Non-pigmented ciliary epithelial cell (primary cell): ENCODE measurements around the gene SNX12.

ENCODE experiments used
- DNase-seq: peaks from one replicate; pipeline ENCODE4 v3.0.0-alpha.2; 2010; ENCODE audit warnings: low read depth

The SNX12 gene

DNA sequence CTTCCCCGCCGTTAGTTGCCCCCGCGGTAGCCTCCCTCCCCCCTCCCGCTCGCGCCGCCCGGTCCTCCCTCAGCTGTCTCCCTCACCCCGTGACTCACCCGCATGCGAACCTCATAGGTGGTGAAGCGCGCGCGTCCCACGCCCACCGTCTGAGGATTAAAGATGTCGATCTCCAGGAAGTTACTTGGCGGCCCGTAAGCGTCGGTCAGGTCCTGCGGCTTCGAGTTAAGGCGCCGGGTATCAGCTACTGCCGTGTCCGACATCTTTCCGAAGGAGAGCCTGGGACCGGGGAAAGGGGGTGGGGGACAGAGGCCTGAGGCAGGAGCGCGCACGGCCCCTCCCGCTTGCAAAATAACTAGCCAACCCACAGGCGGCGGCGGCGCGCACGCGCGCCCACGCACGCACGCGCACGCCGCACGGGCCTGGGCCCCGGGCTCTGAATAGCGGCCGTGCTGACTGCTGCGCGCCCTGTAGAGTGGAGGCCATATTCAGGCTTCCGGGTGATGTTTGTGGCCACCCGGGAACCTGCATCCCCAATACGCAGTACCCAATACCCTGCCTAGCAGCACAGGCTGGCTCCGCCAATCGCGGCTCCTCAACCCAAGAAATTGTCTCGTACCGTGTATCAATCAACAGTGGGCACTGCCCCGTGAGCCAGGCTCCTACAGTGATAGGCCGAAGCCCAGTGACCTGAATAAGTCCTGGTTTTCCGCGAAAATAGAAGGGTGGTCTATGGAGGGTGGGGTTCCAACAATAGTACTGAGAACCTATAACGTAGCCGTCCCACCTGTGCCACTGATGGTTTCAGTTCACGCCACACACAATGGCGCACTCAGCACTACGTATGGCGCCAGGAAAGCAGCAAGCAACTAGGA is at the start of gene SNX12:
Gene SNX12 (minus strand): TSS at position 291 of the 875 bp plus-strand sequence. CDS start 28 bp downstream, at position 263.
- DNase-seq = peak; percentile 69

DNA sequence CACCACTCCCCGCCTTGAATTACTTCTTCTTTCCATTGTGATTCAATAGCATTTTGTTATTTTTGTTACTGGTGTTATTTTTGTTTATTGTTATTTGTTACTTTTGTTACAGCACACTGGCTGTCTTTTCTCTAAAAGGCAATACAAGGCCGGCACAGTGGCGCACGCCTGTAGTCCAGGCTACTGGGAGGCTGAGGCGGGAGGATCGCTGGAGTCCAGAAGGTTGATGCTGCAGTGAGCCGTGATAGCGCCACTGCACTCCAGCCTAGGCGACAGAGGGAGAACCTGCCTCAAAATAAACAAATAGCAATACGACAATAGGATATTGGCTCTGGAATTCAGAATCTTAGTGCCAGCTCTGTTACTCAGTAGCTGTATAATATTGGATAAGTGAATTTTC is 49.2 kb upstream of the SNX12 start:
- no peak for DNase-seq

DNA sequence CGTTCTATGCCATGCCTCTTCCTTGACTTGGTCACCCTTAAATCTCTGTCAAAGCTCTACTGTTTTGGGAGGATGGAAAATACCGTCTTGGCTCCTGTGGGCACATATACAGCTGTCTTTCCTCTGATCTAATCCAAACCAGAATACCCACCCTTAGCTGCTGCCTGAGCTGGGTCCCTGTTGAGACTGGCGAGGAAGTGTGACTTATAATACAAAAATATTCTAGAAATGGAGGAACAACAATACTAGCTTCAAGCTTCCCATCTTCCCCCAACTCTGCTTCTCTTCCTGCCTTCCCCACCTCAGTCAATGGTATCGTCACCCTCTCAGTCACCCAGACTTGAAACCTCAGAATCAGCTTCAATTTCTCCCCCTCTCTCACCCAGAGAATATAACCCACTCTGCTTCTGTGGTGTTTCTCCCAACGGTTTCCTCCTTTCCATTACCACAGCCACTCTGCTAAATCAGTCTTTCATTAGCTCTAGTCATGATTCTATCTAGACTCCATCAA is 43.8 kb upstream of the SNX12 start:
- no peak for DNase-seq

DNA sequence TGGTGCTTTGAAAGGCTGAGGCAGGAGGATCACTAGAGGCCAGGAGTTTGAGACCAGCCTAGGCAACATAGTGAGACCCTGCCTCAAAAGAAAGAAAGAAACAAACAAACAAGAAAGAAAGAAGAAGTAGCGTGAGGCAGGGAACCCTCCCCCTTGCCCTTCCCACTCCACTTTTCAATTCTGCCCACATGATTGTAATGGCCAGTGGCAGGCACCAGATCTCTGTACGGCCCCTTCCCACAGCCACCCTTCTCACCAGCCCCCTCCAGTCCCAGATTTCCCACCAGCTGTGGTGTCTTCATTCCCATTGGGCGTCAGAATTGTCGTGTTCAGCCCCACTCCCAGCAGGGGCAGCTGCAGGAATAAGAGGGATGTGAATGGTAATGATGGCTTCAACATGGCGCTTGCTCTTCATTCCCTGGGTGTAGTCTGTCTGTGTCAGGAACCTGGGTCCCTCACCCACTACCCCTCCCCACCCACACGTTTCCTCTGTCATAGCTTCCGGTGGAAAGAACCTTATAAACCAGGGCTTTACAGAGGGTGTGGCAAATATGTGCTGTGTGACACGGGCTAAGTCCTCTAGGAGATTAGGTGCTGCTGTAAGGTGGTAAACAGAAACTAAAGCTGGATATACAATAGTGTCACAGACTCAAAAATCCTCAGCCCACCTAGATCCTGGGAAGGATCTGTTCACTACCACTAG is 43.2 kb upstream of the SNX12 start, which contains the start of gene IL2RG:
Gene IL2RG (minus strand): TSS at position 437 of the 703 bp plus-strand sequence. CDS start 38 bp downstream, at position 399.
- DNase-seq = no peak

DNA sequence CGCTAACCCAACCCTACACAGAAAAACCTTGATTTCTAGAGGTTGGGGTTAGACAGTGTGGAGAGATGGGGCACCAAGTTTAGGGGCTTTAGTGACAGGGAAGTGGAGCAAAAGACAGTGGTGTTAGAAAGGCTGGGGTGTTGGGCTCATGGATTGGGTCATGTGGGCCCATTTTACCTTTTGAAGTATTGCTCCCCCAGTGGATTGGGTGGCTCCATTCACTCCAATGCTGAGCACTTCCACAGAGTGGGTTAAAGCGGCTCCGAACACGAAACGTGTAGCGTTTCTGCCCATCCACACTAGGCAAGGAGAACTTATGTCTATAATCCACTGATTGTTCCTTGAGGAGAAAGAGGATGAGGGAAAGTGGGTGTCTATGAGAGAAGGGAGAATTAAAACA is 40.9 kb upstream of the SNX12 start:
- DNase-seq = no peak

DNA sequence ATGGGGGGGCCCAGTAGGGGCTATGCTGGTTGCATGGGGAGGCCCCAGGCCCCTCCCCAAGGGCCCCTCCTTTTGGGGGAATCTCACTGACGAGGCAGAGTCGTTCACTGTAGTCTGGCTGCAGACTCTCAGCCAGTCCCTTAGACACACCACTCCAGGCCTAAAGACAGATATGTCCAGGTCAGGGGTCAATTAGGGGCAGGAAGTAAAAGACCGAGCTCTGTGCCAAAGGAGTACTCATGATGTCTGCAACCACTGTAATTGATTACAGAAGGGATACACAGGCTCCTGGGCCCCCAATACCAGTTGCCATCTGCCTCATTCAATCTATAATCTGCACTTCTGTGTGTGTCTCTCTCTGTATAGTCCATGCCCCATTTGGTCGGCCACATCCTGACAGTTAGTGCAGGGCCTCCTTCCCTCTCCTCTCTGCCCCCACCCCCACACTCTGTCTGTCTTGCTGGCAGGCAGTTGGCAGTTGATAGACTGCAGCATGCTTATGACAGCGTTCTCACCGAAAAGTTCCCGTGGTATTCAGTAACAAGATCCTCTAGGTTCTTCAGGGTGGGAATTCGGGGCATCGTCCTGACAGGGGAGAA is 39.7 kb upstream of the SNX12 start:
- DNase-seq = no peak

DNA sequence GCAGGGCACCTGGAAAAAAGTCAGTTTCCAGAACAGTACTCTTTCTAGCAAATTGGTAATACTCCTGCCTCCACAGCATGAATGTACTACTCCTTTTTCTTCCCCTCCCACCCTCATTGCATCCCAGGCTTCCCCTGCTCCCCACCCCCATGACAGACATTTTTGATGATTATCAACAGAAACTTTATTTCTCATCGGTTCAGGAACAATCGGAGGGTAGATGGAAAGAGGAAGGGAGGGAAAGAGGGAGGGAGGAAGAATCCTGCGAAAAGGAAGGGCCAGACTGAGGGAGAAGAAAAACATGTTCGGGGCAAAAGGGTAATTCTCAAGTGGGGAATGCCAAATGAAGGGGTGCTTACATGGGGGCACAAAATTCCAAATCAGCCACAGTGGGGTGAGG is 39.1 kb upstream of the SNX12 start:
- no peak for DNase-seq

DNA sequence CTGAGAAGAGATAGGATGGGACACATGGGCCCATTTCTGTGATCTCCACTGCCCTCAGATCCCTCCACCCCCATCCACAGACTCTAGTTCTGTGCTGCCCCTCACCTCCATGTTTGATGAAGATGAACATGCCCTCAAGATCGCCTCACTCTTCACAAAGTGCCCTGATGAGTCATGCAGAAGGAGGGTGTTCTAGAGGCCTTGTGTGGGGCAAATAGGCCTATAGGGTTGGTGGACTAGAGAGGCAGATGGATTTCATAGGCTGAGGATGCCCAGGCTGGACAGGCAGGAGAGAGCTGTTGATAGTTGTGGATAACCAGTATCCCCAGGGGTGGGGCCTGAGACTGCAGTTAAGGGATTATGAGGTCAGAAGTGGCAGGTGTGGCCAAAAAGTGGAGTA is 38.3 kb upstream of the SNX12 start, which contains the start of gene CXorf65:
Gene CXorf65 (minus strand): TSS at position 314 of the 400 bp plus-strand sequence. CDS start 184 bp downstream, at position 130.
- no peak for DNase-seq

DNA sequence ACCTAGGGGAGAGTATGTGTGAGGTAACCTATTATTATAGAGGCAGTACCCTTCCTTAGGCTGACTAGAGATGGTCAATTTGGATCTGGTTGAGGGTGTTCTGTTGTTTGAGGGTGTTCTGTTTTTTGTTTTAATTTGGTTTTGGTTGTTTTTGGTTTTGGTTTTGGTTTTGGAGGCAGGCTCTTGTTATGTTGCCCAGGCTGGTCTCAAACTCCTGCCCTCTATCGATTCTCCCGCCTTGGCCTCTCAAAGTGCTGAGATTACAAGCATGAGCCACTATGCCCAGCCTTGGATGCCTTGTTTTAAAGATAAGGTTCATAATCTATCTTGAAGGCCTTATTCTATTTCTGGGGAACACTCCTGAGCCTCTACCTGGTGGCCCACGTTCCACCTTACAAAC is 37.5 kb upstream of the SNX12 start:
- no peak for DNase-seq

DNA sequence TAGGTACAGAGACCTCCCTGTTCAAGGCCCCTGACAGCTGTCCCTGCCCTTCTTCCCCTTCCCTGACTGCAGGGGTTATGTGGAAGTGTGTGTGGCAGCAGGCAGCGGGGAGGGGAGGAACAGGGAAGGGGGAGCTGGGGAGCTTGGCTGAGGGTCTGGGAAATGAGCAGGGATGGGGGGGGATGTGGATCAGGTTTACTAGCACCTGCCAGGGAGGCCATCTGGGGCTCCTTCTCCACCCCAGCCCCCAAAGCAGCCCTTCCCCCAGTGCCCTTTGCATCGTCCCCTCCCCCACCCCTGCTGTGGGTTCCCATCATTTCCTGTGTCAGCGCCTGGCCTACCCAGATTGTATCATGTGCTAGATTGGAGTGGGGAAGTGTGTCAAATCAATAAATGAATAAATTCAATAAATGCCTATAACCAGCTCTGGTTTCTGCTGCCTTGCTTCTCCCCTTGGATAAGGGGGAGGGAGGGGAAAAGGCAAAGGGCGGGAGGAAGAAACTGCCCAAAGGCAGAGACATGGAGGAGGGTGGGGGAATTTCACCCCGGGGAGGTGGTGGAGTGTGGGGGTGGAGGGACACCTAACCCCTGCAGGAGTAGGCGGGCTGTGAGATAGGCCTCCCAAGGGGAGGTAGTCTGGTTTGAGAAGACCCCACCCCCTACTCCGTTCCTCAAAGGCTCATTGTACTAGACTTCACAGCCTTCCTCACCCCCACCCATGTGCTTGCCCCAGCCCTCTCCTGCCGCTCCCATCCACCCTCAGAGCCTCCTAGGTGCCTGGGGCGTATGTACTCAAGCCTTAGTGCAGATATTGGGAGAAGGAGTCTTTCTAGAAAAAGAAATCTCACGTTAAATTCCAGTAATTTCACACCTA is 35.2 kb upstream of the SNX12 start:
- no peak for DNase-seq

DNA sequence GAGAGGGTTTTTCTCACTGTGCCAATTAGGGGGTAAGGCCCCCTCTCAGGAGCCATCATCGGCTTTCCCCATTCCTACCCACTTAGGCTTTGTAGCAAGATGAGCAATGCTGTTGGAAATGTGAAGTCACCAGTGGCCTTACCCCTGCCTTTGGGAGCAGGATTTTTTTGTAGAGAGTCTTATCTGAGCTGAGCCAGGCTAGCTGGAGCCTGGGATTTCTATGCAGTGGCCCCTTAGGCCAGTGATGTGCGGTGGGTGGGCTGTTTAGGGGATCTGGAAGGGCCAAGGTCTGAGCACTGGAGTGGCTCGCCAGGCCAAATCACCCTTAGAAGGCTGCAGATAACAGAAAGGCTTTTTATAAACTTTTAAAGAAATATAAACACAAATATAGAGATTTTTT is 34.2 kb upstream of the SNX12 start:
- DNase-seq = no peak

DNA sequence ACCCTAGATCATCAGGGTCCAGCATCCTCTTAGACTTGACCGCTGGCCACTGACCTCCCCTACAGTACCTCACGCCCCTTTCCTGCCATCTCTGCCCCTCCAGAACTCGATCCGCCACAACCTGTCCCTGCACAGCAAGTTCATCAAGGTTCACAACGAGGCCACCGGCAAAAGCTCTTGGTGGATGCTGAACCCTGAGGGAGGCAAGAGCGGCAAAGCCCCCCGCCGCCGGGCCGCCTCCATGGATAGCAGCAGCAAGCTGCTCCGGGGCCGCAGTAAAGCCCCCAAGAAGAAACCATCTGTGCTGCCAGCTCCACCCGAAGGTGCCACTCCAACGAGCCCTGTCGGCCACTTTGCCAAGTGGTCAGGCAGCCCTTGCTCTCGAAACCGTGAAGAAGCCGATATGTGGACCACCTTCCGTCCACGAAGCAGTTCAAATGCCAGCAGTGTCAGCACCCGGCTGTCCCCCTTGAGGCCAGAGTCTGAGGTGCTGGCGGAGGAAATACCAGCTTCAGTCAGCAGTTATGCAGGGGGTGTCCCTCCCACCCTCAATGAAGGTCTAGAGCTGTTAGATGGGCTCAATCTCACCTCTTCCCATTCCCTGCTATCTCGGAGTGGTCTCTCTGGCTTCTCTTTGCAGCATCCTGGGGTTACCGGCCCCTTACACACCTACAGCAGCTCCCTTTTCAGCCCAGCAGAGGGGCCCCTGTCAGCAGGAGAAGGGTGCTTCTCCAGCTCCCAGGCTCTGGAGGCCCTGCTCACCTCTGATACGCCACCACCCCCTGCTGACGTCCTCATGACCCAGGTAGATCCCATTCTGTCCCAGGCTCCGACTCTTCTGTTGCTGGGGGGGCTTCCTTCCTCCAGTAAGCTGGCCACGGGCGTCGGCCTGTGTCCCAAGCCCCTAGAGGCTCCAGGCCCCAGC is 32.7 kb upstream of the SNX12 start:
- DNase-seq = no peak

DNA sequence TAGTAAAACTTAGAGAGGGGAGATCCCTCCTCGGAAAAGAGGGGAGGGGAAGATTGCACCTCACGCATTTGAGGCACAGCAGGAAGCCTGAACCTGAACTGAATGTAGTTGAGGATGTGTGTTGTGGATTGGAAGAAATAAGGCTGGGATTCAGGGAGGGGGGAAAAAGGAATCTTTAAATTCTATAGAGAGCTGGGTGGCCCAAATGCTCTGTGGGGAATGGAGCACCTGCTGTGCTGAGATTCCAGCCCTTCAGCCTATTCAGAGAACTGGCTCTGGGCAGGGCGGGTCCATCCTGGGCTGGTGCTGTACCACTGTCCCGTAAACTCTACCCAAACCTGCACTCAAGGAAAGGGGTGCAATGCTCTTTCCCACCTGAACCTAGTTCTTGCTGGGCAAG is 31.6 kb upstream of the SNX12 start:
- DNase-seq = no peak

DNA sequence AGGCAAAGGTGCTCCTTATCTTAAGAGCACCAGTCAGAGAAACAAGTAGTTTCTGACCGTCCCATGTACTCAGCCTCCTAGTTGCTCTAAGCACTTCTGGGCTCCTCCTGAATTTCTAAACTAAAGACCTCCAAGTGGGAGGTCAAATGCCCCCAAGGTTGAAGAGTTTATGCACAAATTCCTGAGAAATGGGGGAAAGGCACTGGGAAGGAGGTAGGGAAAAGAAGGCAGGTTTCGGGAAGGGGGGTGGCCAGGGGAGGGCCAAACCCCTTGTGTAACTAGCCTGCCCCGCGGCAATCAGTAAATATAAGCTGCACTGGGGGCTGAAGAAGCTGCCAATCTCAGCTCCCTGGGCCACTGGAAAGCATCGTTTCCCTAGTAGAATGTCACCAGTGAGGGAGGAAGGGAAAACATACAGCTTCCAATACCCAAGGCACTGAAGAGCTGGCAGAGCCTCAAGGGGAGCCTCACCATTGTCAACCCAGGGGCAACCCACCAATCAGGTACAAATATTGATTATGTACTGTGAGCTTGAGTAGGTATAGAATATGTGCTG is 30.9 kb upstream of the SNX12 start:
- no peak for DNase-seq

DNA sequence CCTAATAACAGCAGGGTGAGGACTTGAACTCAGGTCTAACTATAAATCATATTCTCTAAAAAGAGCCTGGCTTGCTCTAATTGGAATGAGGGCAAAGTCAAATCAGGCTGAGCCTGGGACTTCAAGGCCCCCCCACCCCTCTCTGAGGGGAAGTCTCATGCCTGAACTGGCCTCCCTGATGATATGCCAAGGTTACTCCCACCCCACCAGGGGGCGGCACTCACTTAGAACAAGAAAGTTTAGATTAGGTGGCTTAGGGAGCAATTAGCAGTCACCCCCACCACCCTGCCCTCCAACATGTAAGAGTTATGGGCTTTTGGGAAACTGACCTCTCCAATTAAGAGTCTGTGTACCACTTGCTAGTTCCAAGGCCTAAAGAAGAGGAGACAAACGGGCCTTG is 30.2 kb upstream of the SNX12 start:
- DNase-seq = no peak

DNA sequence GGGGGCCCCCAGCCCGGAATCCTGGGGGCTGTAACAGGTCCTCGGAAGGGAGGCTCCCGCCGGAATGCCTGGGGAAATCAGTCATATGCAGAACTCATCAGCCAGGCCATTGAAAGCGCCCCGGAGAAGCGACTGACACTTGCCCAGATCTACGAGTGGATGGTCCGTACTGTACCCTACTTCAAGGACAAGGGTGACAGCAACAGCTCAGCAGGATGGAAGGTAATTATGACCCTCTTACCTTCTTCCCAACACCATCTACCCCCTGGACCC is 28.6 kb upstream of the SNX12 start:
- DNase-seq = no peak

DNA sequence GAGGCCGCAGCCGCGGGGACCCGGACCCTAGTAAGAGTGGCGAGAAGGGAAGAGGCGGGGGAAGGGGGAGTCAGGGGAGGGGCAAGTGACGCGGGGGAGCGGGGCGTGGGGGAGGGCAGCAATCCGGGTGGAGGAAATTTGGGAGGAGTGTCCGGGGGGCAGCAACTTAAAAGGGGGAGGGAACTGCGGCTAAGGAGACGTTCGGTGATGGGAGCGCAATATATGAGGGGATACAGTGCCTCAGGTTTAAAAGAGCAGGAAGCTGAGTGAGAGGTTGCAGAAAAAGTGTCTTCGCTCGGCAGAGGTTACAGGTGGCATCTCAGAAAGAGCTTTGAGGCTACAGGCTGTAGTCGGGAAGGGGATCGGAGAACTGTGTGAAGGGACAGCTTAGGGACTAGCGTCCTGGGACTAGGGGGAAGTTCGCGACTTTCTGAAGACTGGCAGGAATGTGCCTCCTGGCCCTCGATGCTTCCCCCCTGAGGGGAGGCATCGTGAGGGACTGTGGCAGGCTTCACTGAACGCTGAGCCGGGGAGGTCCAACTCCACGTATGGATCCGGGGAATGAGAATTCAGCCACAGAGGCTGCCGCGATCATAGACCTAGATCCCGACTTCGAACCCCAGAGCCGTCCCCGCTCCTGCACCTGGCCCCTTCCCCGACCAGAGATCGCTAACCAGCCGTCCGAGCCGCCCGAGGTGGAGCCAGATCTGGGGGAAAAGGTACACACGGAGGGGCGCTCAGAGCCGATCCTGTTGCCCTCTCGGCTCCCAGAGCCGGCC is 28.0 kb upstream of the SNX12 start:
- DNase-seq = no peak

DNA sequence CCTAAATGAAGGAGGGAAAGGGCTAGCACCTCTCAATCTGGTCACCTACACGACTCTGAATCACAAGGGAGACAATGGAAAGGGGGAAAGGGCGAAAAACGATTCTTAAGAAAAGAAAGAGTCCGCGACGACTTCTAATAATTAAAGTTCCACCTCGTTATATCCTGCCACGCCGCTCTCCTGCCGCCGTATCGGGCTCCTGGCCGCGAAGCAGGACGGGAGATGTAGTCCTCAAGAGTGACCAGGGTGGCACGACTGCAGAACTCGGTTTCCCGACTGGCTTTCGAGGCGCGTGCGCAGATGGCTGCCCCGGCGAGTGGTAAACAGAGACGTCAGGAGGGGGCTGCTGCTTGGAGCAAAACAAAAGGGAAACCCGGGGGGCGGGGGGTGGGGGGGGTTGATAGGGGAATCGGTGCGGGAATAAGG is 27.4 kb upstream of the SNX12 start, which contains the start of gene FOXO4:
Gene FOXO4 (plus strand): TSS at position 297 of the 426 bp plus-strand sequence. CDS start 678 bp downstream, outside the sequence.
- DNase-seq = peak; percentile 53

DNA sequence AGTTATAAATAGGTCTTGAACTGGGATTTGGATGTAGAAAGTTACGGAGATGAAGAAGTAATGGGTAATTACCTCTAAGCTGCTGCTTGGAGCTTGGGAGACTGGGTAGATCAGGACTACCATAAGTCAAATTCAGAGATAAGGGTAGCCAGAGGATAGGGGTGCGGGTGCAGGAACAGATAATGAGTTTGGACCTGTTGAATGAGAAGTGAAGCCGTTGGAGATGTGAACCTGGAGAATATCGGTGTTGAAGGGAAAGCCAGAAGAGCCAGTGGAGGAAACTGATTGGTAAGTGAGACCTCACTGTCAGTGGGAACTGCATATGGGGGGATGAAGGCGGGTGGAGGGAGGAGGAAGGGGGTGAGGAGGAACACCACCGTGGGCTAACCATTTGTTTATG is 26.9 kb upstream of the SNX12 start:
- no peak for DNase-seq
